Measurements from ENCODE around the gene GYPB. TPM values are rescaled to one million over a fixed set of nuclear protein-coding genes. Genes with fewer than 3 reads are reported as not detected.

Gene GYPB
- total and polyA plus RNA-seq, 9 of the 15 experiments (the other 6 are each of a cell fraction or from before 2014, with no cell fraction given), result 16.9 to 205 (median 65.8) TPM

Other genes with a start within 250 kb of the GYPB start
- gene GYPE, start 113.8 kb downstream of the GYPB start, total RNA-seq (2014; rRNA removed), result 16.8 and 26.2 TPM in 2 replicates
- 43.7 and 48.4 TPM in 2 replicates for gene GYPE, start 113.8 kb downstream of the GYPB start, total RNA-seq (2014; rRNA removed; fragmentation: Illumina TruSeq; extraction: Trizol)
- gene GYPE, start 113.8 kb downstream of the GYPB start, total RNA-seq (2015; rRNA removed; fragmentation: Illumina TruSeq; extraction: Trizol), result 16.4 and 17.3 TPM in 2 replicates
- 33.9 and 36.0 TPM in 2 replicates for gene GYPE, start 113.8 kb downstream of the GYPB start, total RNA-seq (2021)
- gene GYPE, start 113.8 kb downstream of the GYPB start, polyA plus RNA-seq (2011; rRNA removed), result 108 and 121 TPM in 2 replicates
- gene GYPE, start 113.8 kb downstream of the GYPB start, polyA plus RNA-seq (2014; fragmentation: Illumina TruSeq; extraction: Trizol), result 53.6 and 64.6 TPM in 2 replicates
- gene GYPE, start 113.8 kb downstream of the GYPB start, polyA plus RNA-seq (2014; fragmentation: Nextera tagmentation; extraction: Ambion mirVana), result 10 to 100 TPM; 72.0 to 75.6 TPM
- 34.1 and 43.0 TPM in 2 replicates for gene GYPE, start 113.8 kb downstream of the GYPB start, polyA plus RNA-seq (2014; rRNA removed)
- 53.6 and 67.5 TPM in 2 replicates for gene GYPA, start 121.3 kb upstream of the GYPB start, total RNA-seq (2014; rRNA removed)
- gene GYPA, start 121.3 kb upstream of the GYPB start, total RNA-seq (2014; rRNA removed; fragmentation: Illumina TruSeq; extraction: Trizol), result 122 and 153 TPM in 2 replicates
- 35.3 and 37.7 TPM in 2 replicates for gene GYPA, start 121.3 kb upstream of the GYPB start, total RNA-seq (2015; rRNA removed; fragmentation: Illumina TruSeq; extraction: Trizol)
- 93.9 and 116 TPM in 2 replicates for gene GYPA, start 121.3 kb upstream of the GYPB start, total RNA-seq (2021)
- 136 and 159 TPM in 2 replicates for gene GYPA, start 121.3 kb upstream of the GYPB start, polyA plus RNA-seq (2011; rRNA removed)
- gene GYPA, start 121.3 kb upstream of the GYPB start, polyA plus RNA-seq (2014; fragmentation: Illumina TruSeq; extraction: Trizol), result 237 and 278 TPM in 2 replicates
- gene GYPA, start 121.3 kb upstream of the GYPB start, polyA plus RNA-seq (2014; fragmentation: Nextera tagmentation; extraction: Ambion mirVana), result 100 to 1,000 TPM; 159 to 186 TPM
- gene GYPA, start 121.3 kb upstream of the GYPB start, polyA plus RNA-seq (2014; rRNA removed), result 111 and 115 TPM in 2 replicates